GM12892 (cell line): ENCODE measurements around the gene DHH.

Source experiments
- POLR2A ChIP-seq: IDR thresholded peaks from 2 replicates; pipeline ENCODE4 v1.6.1; 2011; ENCODE audit warnings: low read depth, low read length, control low read depth
- POLR2AphosphoS5 ChIP-seq: IDR thresholded peaks from 2 replicates; pipeline ENCODE4 v1.6.1; 2011; ENCODE audit warnings: low read depth, low read length, control low read depth
- TAF1 ChIP-seq: IDR thresholded peaks from 2 replicates; pipeline ENCODE4 v1.6.1; 2011; ENCODE audit warnings: low read depth, mild to moderate bottlenecking, control low read depth, low read length, borderline replicate concordance

DNA sequence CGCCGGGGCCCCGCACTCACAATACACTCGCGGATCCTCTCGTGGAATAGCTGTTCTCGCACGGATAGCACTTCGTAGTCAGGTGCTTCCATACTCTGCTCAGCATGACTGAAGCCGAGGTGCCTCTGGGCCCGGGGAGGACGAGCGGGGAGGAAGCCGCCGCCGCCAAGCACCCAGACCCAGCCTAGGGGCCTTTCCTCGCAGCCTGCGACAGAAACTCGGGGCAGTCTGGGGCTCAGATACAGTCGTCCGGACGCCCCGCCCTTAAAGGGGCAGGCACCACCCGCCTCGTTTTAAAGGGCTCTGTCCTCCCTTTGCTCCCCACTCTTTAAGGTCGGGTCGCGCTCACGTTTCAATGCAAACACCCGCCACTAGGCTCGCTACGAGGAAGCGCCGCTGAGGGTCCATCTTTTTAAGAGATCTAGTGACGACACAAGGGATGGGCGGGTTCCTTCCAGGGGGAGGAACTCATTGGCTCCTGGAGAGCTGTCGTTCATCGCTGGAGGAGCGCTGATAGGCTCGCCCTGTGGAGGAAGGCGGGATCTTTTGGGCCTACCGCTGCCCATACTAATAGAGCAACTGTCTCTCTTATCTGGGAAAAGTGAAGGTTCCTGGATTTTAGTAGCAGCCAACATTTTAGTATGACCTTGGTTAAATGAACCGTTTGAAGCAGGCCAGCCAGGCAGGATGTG is 16.0 kb upstream of the DHH start, which contains the start of gene LMBR1L:
- TF ChIP-seq POLR2AphosphoS5 (peak; percentile 66; the same call in 1 of the 2 replicates), POLR2A (peak; percentile 74; the same call in 1 of the 2 replicates), TAF1 (peak; percentile 51)
